Lung (tissue), 12 donors: ENCODE data around the gene EEA1. TPM values are rescaled to one million over a fixed set of nuclear protein-coding genes. Genes with fewer than 3 reads are reported as not detected.
A peak's percentile ranks its signal among the peaks of the same experiment; 100 is the strongest.

Experiments
- ATAC-seq: fragments of 200-7000 bp; cut with Tn5 transposase; one replicate; pipeline ENCODE4 v1.9.1; 2020; ENCODE audit warnings: moderate number of reproducible peaks; ENCODE audit not compliant: insufficient read depth, low FRiP score
- DNase-seq, 3 donors: peaks; one replicate each; pipeline ENCODE4 v3.0.0-alpha.2; 2013 to 2017
- H3K27ac ChIP-seq, 2 donors: one replicate each; pipeline ENCODE4 v1.5.1; 2013; ENCODE audit warnings: mild to moderate bottlenecking in 2 of 2, moderate library complexity in 2 of 2, control low read depth in 1 of 2, inconsistent platforms in 1 of 2, low read depth in 1 of 2, low read length in 1 of 2
- H3K27me3 ChIP-seq, 3 donors: one replicate each; pipeline ENCODE4 v1.5.1; 2013; ENCODE audit warnings: low read length in 2 of 3; ENCODE audit not compliant: control insufficient read depth in 3 of 3, insufficient read depth in 3 of 3
- H3K36me3 ChIP-seq, 4 donors: one replicate each; pipeline ENCODE4 v1.5.1; 2013; ENCODE audit warnings: low read length in 4 of 4, mild to moderate bottlenecking in 1 of 4, moderate library complexity in 1 of 4; ENCODE audit not compliant: control insufficient read depth in 4 of 4, insufficient read depth in 4 of 4
- H3K4me1 ChIP-seq, 5 donors: one replicate each; pipeline ENCODE4 v1.5.1; 2013; ENCODE audit warnings: low read length in 5 of 5, mild to moderate bottlenecking in 2 of 5, moderate library complexity in 1 of 5; ENCODE audit not compliant: control insufficient read depth in 5 of 5, insufficient read depth in 5 of 5
- H3K4me3 ChIP-seq: one replicate; pipeline ENCODE4 v1.5.1; 2013; ENCODE audit warnings: mild to moderate bottlenecking, control low read depth, moderate library complexity
- H3K9ac ChIP-seq, 2 donors: one replicate each; pipeline ENCODE4 v1.5.1; 2013; ENCODE audit warnings: low read length in 2 of 2, control low read depth in 1 of 2; ENCODE audit not compliant: insufficient read depth in 1 of 2
- H3K9me3 ChIP-seq, 4 donors: one replicate each; pipeline ENCODE4 v1.5.1; 2013; ENCODE audit warnings: low read length in 3 of 4, mild to moderate bottlenecking in 1 of 4, moderate library complexity in 1 of 4; ENCODE audit not compliant: control insufficient read depth in 4 of 4, insufficient read depth in 3 of 4
- WGBS, 2 donors: extraction: QIAGEN DNeasy Blood & Tissue Kit; methylation state at CpG; one replicate each; pipeline ENCODE4 v1.1.7; 2013; 5-methylcytosine and 5-hydroxymethylcytosine counted together
- polyA plus RNA-seq, 2 donors: library from polyadenylated mRNA; stranded (reverse); fragments of 200-250 nt; gene quantifications; one replicate each; pipeline ENCODE4 v1.2.1, GENCODE V29; 2013
- total RNA-seq, 2 donors: library from RNA; depleted of rRNA in 1 of 2; stranded (reverse); fragments of >200 nt in 1 of 2; gene quantifications; one replicate each; pipeline ENCODE4 v1.2.1, GENCODE V29; 2014 to 2021
- TF ChIP-seq, protein P1 (sequence below): IDR thresholded peaks from 2 replicates; pipeline ENCODE4 v1.5.1; 2012; ENCODE audit warnings: mild to moderate bottlenecking; ENCODE audit errors: control extremely low read depth, extremely low read depth
- donor health status: control.
- donor health status: control.
- donor health status: Bipolar disorder and iron deficiency.
- donor health status: healthy.
- donor health status: DM: yes; HTN: yes; CAD: no.

The EEA1 gene
- total and polyA plus RNA-seq, 4 donors = 3.7 to 37.0 (median 15.8) TPM

DNA sequence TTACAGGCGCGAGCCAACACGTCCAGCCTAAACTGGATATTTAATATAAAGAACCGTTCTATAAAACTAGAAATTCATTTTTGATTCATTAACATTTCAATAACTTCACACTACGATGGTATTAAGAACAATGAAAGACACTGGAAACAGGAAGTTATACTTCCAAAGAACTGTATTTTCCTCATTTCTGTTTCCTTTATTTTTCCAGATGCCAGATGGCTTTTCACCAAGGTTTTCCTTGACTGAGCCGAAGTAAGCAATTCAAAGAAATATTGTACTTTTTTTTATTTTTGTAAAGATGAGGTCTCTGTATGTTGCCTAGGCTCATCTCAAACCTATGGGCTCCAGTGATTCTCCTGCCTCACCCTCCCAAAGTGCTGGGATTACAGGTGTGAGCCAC, 28.2 kb downstream of the EEA1 start:
- no peak overlapping the region for H3K4me3 ChIP-seq

DNA sequence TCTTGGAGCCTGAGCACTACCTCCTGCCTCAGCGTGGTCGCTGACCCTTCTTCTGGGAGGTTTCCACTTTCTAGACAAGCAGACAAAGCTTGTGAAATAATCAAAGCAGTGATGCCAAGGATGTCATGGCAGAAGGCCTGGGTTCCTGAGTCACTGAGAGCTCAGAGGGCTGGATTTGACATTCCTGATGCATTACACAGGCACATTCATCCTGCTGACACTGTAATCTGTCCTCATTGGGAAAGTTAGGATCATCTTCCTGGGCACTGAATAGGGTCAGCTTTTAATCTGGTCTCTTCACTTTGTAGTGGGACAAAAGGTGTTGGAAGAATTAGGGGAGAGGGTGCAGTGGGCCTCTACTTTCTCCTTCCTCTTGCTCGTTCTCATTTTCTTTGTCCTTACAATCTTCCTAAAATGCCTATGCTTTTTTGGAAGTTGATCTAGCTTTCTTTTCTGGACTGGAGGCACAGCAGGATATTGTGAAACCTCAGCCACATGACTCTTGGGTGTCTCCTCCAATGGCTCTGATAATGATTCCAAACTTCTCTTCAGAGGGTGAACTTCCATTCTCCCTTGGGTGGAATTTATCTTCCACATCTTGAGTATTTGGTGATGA, 29.6 kb downstream of the EEA1 start:
- H3K27me3 ChIP-seq = no peaks in the 10 kb centered on the region
- peak overlapping the region; percentile 21 to 89 for H3K27ac ChIP-seq
- 45 to 59% methylated on average over 3 of the region's 3 CpGs for WGBS, 2 donors

More for the DNA sequence above, 28.2 kb downstream of the EEA1 start:
- Histone ChIP-seq H3K27me3 (no peaks in the 10 kb centered on the region), H3K9me3 (no peaks in the 10 kb centered on the region), H3K9ac (no peak overlapping the region), H3K27ac (peak overlapping the region in 1 of 2 donors; percentile 40), H3K4me1 (peaks cover 0 to 10% (median 5%) of the 10 kb centered on the region in 5 donors), H3K36me3 (no peaks in the 10 kb centered on the region)
- ATAC-seq (no peak), DNase-seq (no peak)
- TF ChIP-seq, protein P1, sequence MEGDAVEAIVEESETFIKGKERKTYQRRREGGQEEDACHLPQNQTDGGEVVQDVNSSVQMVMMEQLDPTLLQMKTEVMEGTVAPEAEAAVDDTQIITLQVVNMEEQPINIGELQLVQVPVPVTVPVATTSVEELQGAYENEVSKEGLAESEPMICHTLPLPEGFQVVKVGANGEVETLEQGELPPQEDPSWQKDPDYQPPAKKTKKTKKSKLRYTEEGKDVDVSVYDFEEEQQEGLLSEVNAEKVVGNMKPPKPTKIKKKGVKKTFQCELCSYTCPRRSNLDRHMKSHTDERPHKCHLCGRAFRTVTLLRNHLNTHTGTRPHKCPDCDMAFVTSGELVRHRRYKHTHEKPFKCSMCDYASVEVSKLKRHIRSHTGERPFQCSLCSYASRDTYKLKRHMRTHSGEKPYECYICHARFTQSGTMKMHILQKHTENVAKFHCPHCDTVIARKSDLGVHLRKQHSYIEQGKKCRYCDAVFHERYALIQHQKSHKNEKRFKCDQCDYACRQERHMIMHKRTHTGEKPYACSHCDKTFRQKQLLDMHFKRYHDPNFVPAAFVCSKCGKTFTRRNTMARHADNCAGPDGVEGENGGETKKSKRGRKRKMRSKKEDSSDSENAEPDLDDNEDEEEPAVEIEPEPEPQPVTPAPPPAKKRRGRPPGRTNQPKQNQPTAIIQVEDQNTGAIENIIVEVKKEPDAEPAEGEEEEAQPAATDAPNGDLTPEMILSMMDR = no peak
- 86 to 87% methylated on average over 6 of the region's 6 CpGs for WGBS, 2 donors

DNA sequence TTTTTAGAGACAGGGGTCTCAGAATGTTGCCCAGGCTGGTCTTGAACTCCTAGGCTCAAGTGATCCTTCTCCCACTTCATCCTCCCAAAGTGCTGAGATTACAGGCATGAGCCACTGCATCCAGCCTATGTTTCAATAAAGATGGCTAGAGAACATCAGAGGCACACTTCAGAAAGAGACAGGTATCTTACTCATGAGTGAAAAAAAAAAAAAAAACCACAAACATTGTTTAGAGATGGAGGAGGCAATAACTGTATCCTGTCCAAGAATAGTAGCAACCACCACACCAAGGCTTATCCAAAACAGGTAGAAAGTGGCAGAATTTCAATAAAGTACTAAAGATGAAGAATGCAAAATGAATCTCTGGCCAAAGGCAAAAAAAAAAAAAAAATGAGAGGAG, 30.3 kb downstream of the EEA1 start:
- no peak for ATAC-seq
- Histone ChIP-seq H3K9ac (no peak overlapping the region), H3K4me3 (no peak overlapping the region), H3K9me3 (no peaks in the 10 kb centered on the region), H3K4me1 (peaks cover 0 to 8% (median 4%) of the 10 kb centered on the region in 5 donors), H3K27ac (peak overlapping the region in 1 of 2 donors; percentile 89), H3K36me3 (peaks cover 0 to 3% (median 1%) of the 10 kb centered on the region in 4 donors), H3K27me3 (no peaks in the 10 kb centered on the region)
- DNase-seq = no peak
- TF ChIP-seq, protein P1 = no peak

More for the DNA sequence above, 29.6 kb downstream of the EEA1 start:
- TF ChIP-seq, protein P1 = no peak
- DNase-seq (peak; percentile 23 to 69 (median 40)), ATAC-seq (peak; percentile 87)
- H3K9ac ChIP-seq = no peak overlapping the region
- peaks cover 0 to 3% (median 1%) of the 10 kb centered on the region in 4 donors for H3K36me3 ChIP-seq
- no peak overlapping the region for H3K4me3 ChIP-seq
- H3K9me3 ChIP-seq = no peaks in the 10 kb centered on the region
- H3K4me1 ChIP-seq = peaks cover 0 to 8% (median 4%) of the 10 kb centered on the region in 5 donors

DNA sequence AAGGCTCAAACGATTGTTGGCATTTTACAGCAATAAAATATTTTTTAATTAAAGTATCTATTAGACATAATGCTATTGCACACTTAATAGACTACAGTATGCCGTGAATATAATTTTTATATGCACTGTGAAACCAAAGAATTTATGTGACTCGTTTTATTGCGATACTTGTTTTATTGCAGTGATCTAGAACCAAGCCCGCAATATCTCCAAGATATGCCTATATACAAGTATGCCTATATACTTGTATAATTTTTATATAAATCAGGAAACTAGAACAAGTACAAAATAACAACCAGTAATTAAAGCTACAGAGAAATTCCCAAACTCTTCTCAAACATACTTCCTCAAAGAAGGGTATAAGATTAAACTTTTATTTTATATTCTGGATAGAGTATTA, 31.3 kb downstream of the EEA1 start:
- TF ChIP-seq, protein P1 = no peak
- DNase-seq = no peak
- Histone ChIP-seq H3K27me3 (no peaks in the 10 kb centered on the region), H3K27ac (no peak overlapping the region), H3K4me1 (peaks cover 0 to 8% (median 4%) of the 10 kb centered on the region in 5 donors), H3K9ac (no peak overlapping the region), H3K4me3 (no peak overlapping the region), H3K9me3 (no peaks in the 10 kb centered on the region), H3K36me3 (peaks cover 0 to 3% (median 1%) of the 10 kb centered on the region in 4 donors)
- 95 to 98% methylated on average over 5 of the region's 5 CpGs for WGBS, 2 donors
- no peak for ATAC-seq
